Endothelial cell of umbilical vein (primary cell): ENCODE measurements around the gene EML3. TPM values are rescaled to one million over a fixed set of nuclear protein-coding genes. Genes with fewer than 3 reads are reported as not detected.

ENCODE experiments used
- BruUV-seq: library from RNA; stranded (reverse); fragments of 400-500 nt; replicated peaks from 2 replicates; lab custom pipeline; 2021; lab: Mats Ljungman, UMichigan
- CTCF ChIA-PET: fragments of 300-600, 350-600 bp; sonication (Branson Sonifier 250); formaldehyde crosslinking; loops from one replicate; lab custom pipeline; 2021; ENCODE audit warnings: antibody characterized with exemption, inconsistent platforms; lab: Charles Lee
- POLR2A ChIA-PET: fragments of 300-600, 350-600 bp; sonication (Branson Sonifier 250); formaldehyde crosslinking; loops from one replicate; lab custom pipeline; 2021; ENCODE audit warnings: antibody characterized with exemption, inconsistent platforms; lab: Charles Lee
- DNase-seq: peaks from one replicate; pipeline ENCODE4 v3.0.0-alpha.2; 2011; ENCODE audit warnings: low read depth, low spot score
- FAIRE-seq: peaks from 2 replicates; lab custom pipeline; 2011; peaks lifted over from hg19 to GRCh38; lab: Jason Lieb, UNC
- H2AFZ ChIP-seq: 2 replicates; pipeline ENCODE4 v1.6.0; 2012; ENCODE audit warnings: low read depth, low read length, control low read depth, inconsistent platforms
- H3K27ac ChIP-seq: 2 replicates; pipeline ENCODE4 v1.5.1; 2011; ENCODE audit warnings: low read depth, mild to moderate bottlenecking, control low read depth, low read length, moderate library complexity; ENCODE audit not compliant: insufficient read depth
- H3K27me3 ChIP-seq, 2 experiments: 2 replicates each; pipeline versions ENCODE4 v1.6.0 to v1.6.1; 2011; ENCODE audit warnings: low read length in 2 of 2, mixed read lengths in 1 of 2; ENCODE audit not compliant: control insufficient read depth in 2 of 2, insufficient read depth in 2 of 2
- H3K36me3 ChIP-seq, 2 experiments: 2 replicates in 1 of 2; 3 replicates in 1 of 2; pipeline ENCODE4 v1.5.1; 2011; ENCODE audit warnings: low read length in 2 of 2, mild to moderate bottlenecking in 1 of 2, moderate library complexity in 1 of 2; ENCODE audit not compliant: control insufficient read depth in 2 of 2, insufficient read depth in 2 of 2; ENCODE audit errors: extremely low read depth in 1 of 2
- H3K4me1 ChIP-seq: 3 replicates; pipeline ENCODE4 v1.5.1; 2011; ENCODE audit warnings: mild to moderate bottlenecking, low read length; ENCODE audit not compliant: control insufficient read depth, insufficient read depth; ENCODE audit errors: extremely low read depth
- H3K4me2 ChIP-seq: 2 replicates; pipeline ENCODE4 v1.6.1; 2011; ENCODE audit warnings: low read length, control low read depth, mixed read lengths; ENCODE audit not compliant: insufficient read depth
- H3K4me3 ChIP-seq, 3 experiments: fragments of 200-600 bp in 1 of 3; sonication (generic), shearing (Covaris generic) in 1 of 3; replicated peaks in 1 of 3; 2 replicates each; pipeline ENCODE4 v1.5.1; 2011 to 2016; ENCODE audit warnings: control low read depth in 3 of 3, low read length in 3 of 3, mild to moderate bottlenecking in 2 of 3, inconsistent platforms in 1 of 3, low read depth in 1 of 3, moderate library complexity in 1 of 3; ENCODE audit not compliant: insufficient read depth in 1 of 3
- H3K79me2 ChIP-seq: 2 replicates; pipeline ENCODE4 v1.6.0; 2012; ENCODE audit warnings: low read length, inconsistent platforms; ENCODE audit not compliant: control insufficient read depth, insufficient read depth
- H3K9ac ChIP-seq: replicated peaks from 2 replicates; pipeline ENCODE3; 2011; ENCODE audit warnings: low read length, control low read depth; ENCODE audit not compliant: insufficient read depth; ENCODE audit errors: extremely low read depth
- H3K9me1 ChIP-seq: replicated peaks from 3 replicates; pipeline ENCODE4 v1.6.0; 2011; ENCODE audit warnings: mild to moderate bottlenecking, low read length; ENCODE audit not compliant: control insufficient read depth, insufficient read depth; ENCODE audit errors: extremely low read depth
- H3K9me3 ChIP-seq: replicated peaks from 2 replicates; pipeline ENCODE4 v1.5.1; 2012; ENCODE audit warnings: low read length, inconsistent platforms; ENCODE audit not compliant: control insufficient read depth, insufficient read depth
- H4K20me1 ChIP-seq: replicated peaks from 2 replicates; pipeline ENCODE3; 2011; ENCODE audit warnings: mild to moderate bottlenecking, low read length; ENCODE audit not compliant: control insufficient read depth, insufficient read depth; ENCODE audit errors: extremely low read depth
- EZH2 ChIP-seq: IDR thresholded peaks from 2 replicates; pipeline ENCODE4 v1.6.1; 2012; ENCODE audit warnings: borderline replicate concordance, low read depth, mild to moderate bottlenecking, moderate library complexity, low read length, inconsistent platforms; ENCODE audit not compliant: severe bottlenecking
- GATA2 ChIP-seq: IDR thresholded peaks from 2 replicates; pipeline ENCODE4 v1.7.0; 2011; ENCODE audit warnings: low read depth, mild to moderate bottlenecking, moderate library complexity, mixed read lengths, low read length; ENCODE audit not compliant: insufficient read length, insufficient read depth
- JUN ChIP-seq: IDR thresholded peaks from 2 replicates; pipeline ENCODE4 v1.6.1; 2011; ENCODE audit warnings: borderline replicate concordance, low read depth; ENCODE audit not compliant: insufficient read length, insufficient read depth
- POLR2A ChIP-seq: IDR thresholded peaks from 2 replicates; pipeline ENCODE4 v1.6.1; 2012; ENCODE audit warnings: low read depth, mild to moderate bottlenecking, control low read depth, low read length
- POLR2AphosphoS5 ChIP-seq: IDR thresholded peaks from 2 replicates; pipeline ENCODE4 v1.6.1; 2012; ENCODE audit warnings: low read depth, mild to moderate bottlenecking, control low read depth, low read length, moderate library complexity; ENCODE audit not compliant: insufficient read depth
- dilution Hi-C: fragments of 300-500 bp; cut with MboI; formaldehyde crosslinking; loops from one replicate; pipeline ENCODE4 v1.15.0; 2019; ENCODE audit warnings: low sequenced_read_pairs; ENCODE audit not compliant: extremely low pct_ligation_motif_present
- intact Hi-C: fragments of 100-400 bp; cut with micrococcal nuclease; formaldehyde crosslinking; loops from one replicate; pipeline ENCODE4 v1.10.0; 2022
- polyA plus RNA-seq, 4 experiments: library from polyadenylated mRNA; depleted of rRNA in 3 of 4; stranded (reverse) in 3 of 4; unstranded in 1 of 4; fragments of >200 nt; gene quantifications; 2 replicates each; pipeline versions ENCODE4 v1.2.1 to v1.2.3, GENCODE V29; 2011 to 2012; ENCODE audit warnings: missing spikeins in 1 of 4
- total RNA-seq: library from RNA; stranded (reverse); gene quantifications from 2 replicates; pipeline ENCODE4 v1.2.3, GENCODE V29; 2021
- TF ChIP-seq, protein P1 (sequence below), 2 donors: IDR thresholded peaks; 1 replicate in 1 of 2; 2 replicates in 1 of 2; pipeline ENCODE4 v1.5.1; 2011; ENCODE audit warnings: low read length in 2 of 2, mild to moderate bottlenecking in 2 of 2, moderate library complexity in 2 of 2, control low read depth in 1 of 2, inconsistent platforms in 1 of 2, low read depth in 1 of 2; ENCODE audit not compliant: insufficient read depth in 1 of 2; ENCODE audit errors: extremely low read depth in 1 of 2

EML3 gene
- total and polyA plus RNA-seq, 2 donors (not counting 3 experiments of a cell fraction or from before 2014, with no cell fraction given): 75.7 to 101 TPM

DNA sequence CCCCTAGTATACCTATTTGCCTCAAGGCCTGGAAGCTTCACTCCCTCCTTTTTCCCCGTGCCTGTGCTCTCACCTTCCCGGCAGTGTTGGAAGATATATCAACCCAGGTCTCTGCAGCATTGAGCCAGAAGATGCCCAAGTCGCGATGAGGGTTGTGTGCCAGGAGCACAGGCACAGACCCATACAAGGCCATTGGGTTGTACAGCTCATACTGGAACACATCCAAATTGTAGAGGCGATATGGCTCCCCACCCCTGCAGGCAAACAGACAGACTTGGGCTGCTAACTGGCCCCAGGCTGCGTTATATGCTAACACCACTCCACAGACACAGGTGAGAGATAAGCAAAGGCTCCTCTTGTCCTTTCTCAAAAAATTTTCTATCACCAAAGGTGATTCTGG, 19.9 kb upstream of the EML3 start:
- POLR2A ChIA-PET: no interaction called here
- H3K4me2 ChIP-seq: no peak overlapping the region
- intact Hi-C loops: no loop called here
- no peak overlapping the region for H3K9ac ChIP-seq
- H3K27ac ChIP-seq: no peak overlapping the region
- TF ChIP-seq GATA2 (no peak), POLR2A (no peak), POLR2AphosphoS5 (no peak), EZH2 (no peak)
- TF ChIP-seq, protein P1, sequence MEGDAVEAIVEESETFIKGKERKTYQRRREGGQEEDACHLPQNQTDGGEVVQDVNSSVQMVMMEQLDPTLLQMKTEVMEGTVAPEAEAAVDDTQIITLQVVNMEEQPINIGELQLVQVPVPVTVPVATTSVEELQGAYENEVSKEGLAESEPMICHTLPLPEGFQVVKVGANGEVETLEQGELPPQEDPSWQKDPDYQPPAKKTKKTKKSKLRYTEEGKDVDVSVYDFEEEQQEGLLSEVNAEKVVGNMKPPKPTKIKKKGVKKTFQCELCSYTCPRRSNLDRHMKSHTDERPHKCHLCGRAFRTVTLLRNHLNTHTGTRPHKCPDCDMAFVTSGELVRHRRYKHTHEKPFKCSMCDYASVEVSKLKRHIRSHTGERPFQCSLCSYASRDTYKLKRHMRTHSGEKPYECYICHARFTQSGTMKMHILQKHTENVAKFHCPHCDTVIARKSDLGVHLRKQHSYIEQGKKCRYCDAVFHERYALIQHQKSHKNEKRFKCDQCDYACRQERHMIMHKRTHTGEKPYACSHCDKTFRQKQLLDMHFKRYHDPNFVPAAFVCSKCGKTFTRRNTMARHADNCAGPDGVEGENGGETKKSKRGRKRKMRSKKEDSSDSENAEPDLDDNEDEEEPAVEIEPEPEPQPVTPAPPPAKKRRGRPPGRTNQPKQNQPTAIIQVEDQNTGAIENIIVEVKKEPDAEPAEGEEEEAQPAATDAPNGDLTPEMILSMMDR (IDR thresholded peaks at IDR 0.05; ENCODE audit: extremely low read depth in 1 of 2, insufficient read depth in 1 of 2, low read depth in 1 of 2, low read length in 2 of 2): no peak
- CTCF ChIA-PET: no interaction called here
- FAIRE-seq: no peak
- H2AFZ ChIP-seq: no peak overlapping the region
- H3K4me3 ChIP-seq: no peak overlapping the region
- DNase-seq: no peak
- H3K9me3 ChIP-seq: no peaks in the 10 kb centered on the region
- H4K20me1 ChIP-seq: no peaks in the 10 kb centered on the region
- no peaks in the 10 kb centered on the region for H3K9me1 ChIP-seq
- H3K36me3 ChIP-seq: peaks cover 40 to 59% of the 10 kb centered on the region in 2 experiments
- dilution Hi-C loops: no loop called here
- no peaks in the 10 kb centered on the region for H3K4me1 ChIP-seq
- BruUV-seq: TSS peak; percentile 1
- no peaks in the 10 kb centered on the region for H3K27me3 ChIP-seq
- no peaks in the 10 kb centered on the region for H3K79me2 ChIP-seq

DNA sequence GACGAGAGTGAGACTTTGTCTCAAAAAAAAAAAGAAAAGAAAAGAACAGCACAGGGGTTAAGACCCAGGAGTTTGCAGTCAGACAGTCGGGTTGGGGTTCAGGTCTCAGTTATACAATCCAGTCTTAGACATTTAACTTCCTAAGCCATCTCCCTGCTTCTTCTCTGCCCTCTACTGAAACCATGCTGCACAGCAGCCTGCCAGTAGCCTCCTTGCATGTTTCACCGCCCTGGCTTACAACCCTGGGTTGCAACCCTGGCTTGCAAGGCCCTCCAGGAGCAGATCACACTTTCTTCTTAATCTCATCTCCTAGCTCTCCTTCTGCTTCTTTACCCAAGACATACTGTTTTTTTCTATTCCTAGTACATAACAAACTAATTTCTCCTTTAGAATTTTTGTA, 15.1 kb upstream of the EML3 start:
- no peak for DNase-seq
- BruUV-seq: no TSS peak
- CTCF ChIA-PET: no interaction called here
- dilution Hi-C loops (no loop called here), intact Hi-C loops (no loop called here)
- TF ChIP-seq POLR2AphosphoS5: no peak
- TF ChIP-seq, protein P1 (IDR thresholded peaks at IDR 0.05; ENCODE audit: extremely low read depth in 1 of 2, insufficient read depth in 1 of 2, low read depth in 1 of 2, low read length in 2 of 2): peak in 1 of 2 donors; percentile 12
- no peak for TF ChIP-seq JUN
- TF ChIP-seq GATA2: no peak
- Histone ChIP-seq H2AFZ (no peak overlapping the region), H3K27ac (no peak overlapping the region), H3K9ac (no peak overlapping the region), H3K4me2 (no peak overlapping the region), H3K9me1 (no peaks in the 10 kb centered on the region), H4K20me1 (no peaks in the 10 kb centered on the region), H3K79me2 (no peaks in the 10 kb centered on the region), H3K9me3 (no peaks in the 10 kb centered on the region), H3K27me3 (no peaks in the 10 kb centered on the region), H3K4me1 (no peaks in the 10 kb centered on the region), H3K36me3 (peaks cover 34 to 60% of the 10 kb centered on the region in 2 experiments), H3K4me3 (no peak overlapping the region)
- POLR2A ChIA-PET: no interaction called here
- FAIRE-seq: no peak
